GM19395 (cell line): Measurements from ENCODE around the gene EGLN2.
A peak's percentile ranks its signal among the peaks of the same experiment; 100 is the strongest.
"Not testable (repeated sequence)": the region's sequence is repeated elsewhere in the genome, so short reads cannot be mapped to it uniquely, and the experiment has no call there.

Experiments
- ATAC-seq: cut with Tn5 transposase; IDR thresholded peaks from one replicate; pipeline ENCODE4 v1.9.1; 2021; ENCODE audit warnings: mild to moderate bottlenecking, moderate library complexity; ENCODE audit not compliant: unreplicated experiment

The EGLN2 gene

GRCh38 chr19:40798683-40799557, at the start of gene EGLN2:
EGLN2 (plus strand) TSS chr19:40799191; CDS start chr19:40800573, 1,382 bp downstream.
- peak; percentile 72 for ATAC-seq

GRCh38 chr19:40750058-40750873, 48.7 kb upstream of the EGLN2 start, which contains the start of gene ACTMAP:
ACTMAP (minus strand) TSS chr19:40750477; CDS start chr19:40749803, 674 bp downstream.
- ATAC-seq: peak; percentile 84

GRCh38 chr19:40750874-40751537, 48.0 kb upstream of the EGLN2 start, which contains the start of gene SNRPA:
SNRPA (plus strand) TSS chr19:40751203; CDS start chr19:40751409, 206 bp downstream.
- ATAC-seq: peak; percentile 62

GRCh38 chr19:40752257-40752781, 46.7 kb upstream of the EGLN2 start:
- ATAC-seq: no peak

- ATAC-seq: no peak
Measured at GRCh38 chr19:40754611-40755247, 44.3 kb upstream of the EGLN2 start.

GRCh38 chr19:40755248-40755624, 43.8 kb upstream of the EGLN2 start:
- no peak for ATAC-seq

- ATAC-seq: no peak
Measured at GRCh38 chr19:40755791-40756190, 43.2 kb upstream of the EGLN2 start.

- no peak for ATAC-seq
Measured at GRCh38 chr19:40756502-40757110, 42.4 kb upstream of the EGLN2 start.

GRCh38 chr19:40758491-40758890, 40.5 kb upstream of the EGLN2 start:
- ATAC-seq: no peak

- no peak for ATAC-seq
Measured at GRCh38 chr19:40759352-40759751, 39.6 kb upstream of the EGLN2 start.

GRCh38 chr19:40762754-40763470, 36.1 kb upstream of the EGLN2 start:
- ATAC-seq: no peak

GRCh38 chr19:40763526-40763925, 35.5 kb upstream of the EGLN2 start:
- no peak for ATAC-seq

- ATAC-seq: no peak
Measured at GRCh38 chr19:40763963-40764362, 35.0 kb upstream of the EGLN2 start.

- ATAC-seq: not testable (repeated sequence)
Measured at GRCh38 chr19:40766385-40766784, 32.6 kb upstream of the EGLN2 start.

- ATAC-seq: no peak
Measured at GRCh38 chr19:40768869-40769268, 30.1 kb upstream of the EGLN2 start.

GRCh38 chr19:40771101-40771862, 27.7 kb upstream of the EGLN2 start:
- not testable (repeated sequence) for ATAC-seq

GRCh38 chr19:40774916-40775631, 23.9 kb upstream of the EGLN2 start, which contains the start of gene MIA:
MIA (plus strand) TSS chr19:40775521; CDS start chr19:40775543, 22 bp downstream.
- no peak for ATAC-seq

- no peak for ATAC-seq
Measured at GRCh38 chr19:40775632-40776022, 23.4 kb upstream of the EGLN2 start.
